GM10266 (cell line): ENCODE measurements around the gene PLLP.

Experiments
- DNase-seq: peaks from one replicate; pipeline ENCODE4 v3.0.0; 2012; ENCODE audit errors: extremely low spot score
- CTCF ChIP-seq: IDR thresholded peaks from 2 replicates; pipeline ENCODE4 v1.5.1; 2012; ENCODE audit warnings: mild to moderate bottlenecking, low read depth; ENCODE audit not compliant: control insufficient read depth, insufficient read depth; ENCODE audit errors: missing control alignments

Gene PLLP

DNA sequence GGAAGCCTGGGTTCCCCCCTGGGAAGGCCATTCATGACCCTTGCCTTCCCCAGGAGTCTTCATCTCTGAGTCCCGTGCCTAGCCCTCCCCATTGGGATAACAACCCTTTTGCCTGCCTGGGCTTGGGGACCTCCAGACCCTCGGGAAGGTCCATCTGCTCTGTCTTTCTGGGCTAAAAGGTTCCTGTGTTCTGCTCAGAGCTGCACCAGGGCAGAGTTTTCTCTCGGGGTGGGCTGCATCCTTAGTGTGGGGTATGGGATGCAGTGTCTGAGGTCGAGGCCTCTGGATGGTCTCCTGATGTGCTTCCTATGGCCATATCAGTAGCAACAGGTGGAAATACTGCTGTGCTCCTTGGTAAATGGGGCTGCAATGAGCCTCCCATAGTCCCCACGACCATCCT is 22.9 kb upstream of the PLLP start:
- no peak for TF ChIP-seq CTCF
- DNase-seq = no peak

- TF ChIP-seq CTCF = no peak
Observed at GRCh38 chr16:57306676-57307341, 22.3 kb upstream of the PLLP start.

GRCh38 chr16:57305159-57305811 is 20.8 kb upstream of the PLLP start:
- DNase-seq = no peak

More at GRCh38 chr16:57306676-57307341, 22.3 kb upstream of the PLLP start:
- no peak for DNase-seq

GRCh38 chr16:57304169-57305061 is 19.9 kb upstream of the PLLP start:
- TF ChIP-seq CTCF = no peak
- DNase-seq = peak; percentile 45

More at GRCh38 chr16:57305159-57305811, 20.8 kb upstream of the PLLP start:
- no peak for TF ChIP-seq CTCF

DNA sequence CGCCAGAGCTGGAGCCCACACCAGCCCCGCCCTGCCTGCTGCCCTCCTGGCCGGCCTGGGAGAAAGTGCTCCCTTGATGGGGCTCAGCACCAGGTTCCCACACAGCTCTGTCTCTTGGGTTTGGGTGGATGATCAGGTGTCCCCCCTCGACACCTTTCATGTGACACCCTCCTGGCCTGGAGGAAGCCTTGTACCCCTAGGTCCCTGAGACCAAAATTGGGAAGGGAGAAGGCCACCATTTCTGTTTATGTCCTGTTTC is 19.4 kb upstream of the PLLP start:
- DNase-seq = no peak
- TF ChIP-seq CTCF = no peak

GRCh38 chr16:57303021-57303909 is 18.8 kb upstream of the PLLP start:
- TF ChIP-seq CTCF = no peak
- DNase-seq = no peak
